HepG2 (cell line): ENCODE data around the gene BICRAL. TPM values are rescaled to one million over a fixed set of nuclear protein-coding genes. Genes with fewer than 3 reads are reported as not detected.
A peak's percentile ranks its signal among the peaks of the same experiment; 100 is the strongest.

Source experiments
- ATF7-NPFF ChIP-seq: sonication (generic); formaldehyde crosslinking; IDR thresholded peaks from 2 replicates; pipeline ENCODE4 v1.8.1; 2023; ENCODE audit warnings: mild to moderate bottlenecking, low read depth, missing genetic modification reagents, moderate library complexity
- ELF3 ChIP-seq: IDR thresholded peaks from 2 replicates; pipeline ENCODE4 v1.6.1; 2016; ENCODE audit warnings: missing genetic modification reagents, missing compliant biosample characterization
- FOXA3 ChIP-seq: IDR thresholded peaks from 2 replicates; pipeline ENCODE4 v1.6.1; 2016; ENCODE audit warnings: missing genetic modification reagents, missing compliant biosample characterization
- GZF1 ChIP-seq: sonication (generic); formaldehyde crosslinking; IDR thresholded peaks from 2 replicates; pipeline ENCODE4 v1.5.1; 2020; ENCODE audit warnings: mild to moderate bottlenecking, missing genetic modification reagents
- HDAC1 ChIP-seq: sonication (generic); formaldehyde crosslinking; IDR thresholded peaks from 2 replicates; pipeline ENCODE4 v1.5.1; 2020; ENCODE audit warnings: mild to moderate bottlenecking, missing genetic modification reagents
- HOXA3 ChIP-seq: sonication (generic); formaldehyde crosslinking; IDR thresholded peaks from 2 replicates; pipeline ENCODE4 v1.5.0; 2020; ENCODE audit warnings: missing genetic modification reagents
- MYC ChIP-seq: sonication (generic); formaldehyde crosslinking; IDR thresholded peaks from 2 replicates; pipeline ENCODE4 v1.9.0; 2021; ENCODE audit warnings: missing genetic modification reagents, borderline replicate concordance
- PITX1 ChIP-seq: sonication (generic); formaldehyde crosslinking; IDR thresholded peaks from 2 replicates; pipeline ENCODE4 v1.5.1; 2020; ENCODE audit warnings: mild to moderate bottlenecking, missing genetic modification reagents
- SOX6 ChIP-seq, 2 experiments: fragments of 450-650 bp in 1 of 2; sonication (generic) in 1 of 2; formaldehyde crosslinking in 1 of 2; IDR thresholded peaks; 2 replicates each; pipeline versions ENCODE4 v1.4.0 to v1.6.1; 2017 to 2020; ENCODE audit warnings: antibody characterized with exemption in 1 of 2, mild to moderate bottlenecking in 1 of 2, missing genetic modification reagents in 1 of 2
- STAG1 ChIP-seq: sonication (generic); formaldehyde crosslinking; IDR thresholded peaks from 2 replicates; pipeline ENCODE4 v1.4.0; 2020; ENCODE audit warnings: missing genetic modification reagents
- STAT5B ChIP-seq: sonication (generic); formaldehyde crosslinking; IDR thresholded peaks from 2 replicates; pipeline ENCODE4 v1.4.0; 2020; ENCODE audit warnings: missing genetic modification reagents
- TARDBP ChIP-seq: sonication (generic); formaldehyde crosslinking; IDR thresholded peaks from 2 replicates; pipeline ENCODE4 v1.8.0; 2022; ENCODE audit warnings: mild to moderate bottlenecking, missing genetic modification reagents
- ZNF614 ChIP-seq: IDR thresholded peaks from 2 replicates; pipeline ENCODE4 v1.6.1; 2018; ENCODE audit warnings: missing biosample characterization, missing genetic modification reagents, inconsistent platforms, borderline replicate concordance
- polyA plus RNA-seq, 8 experiments: library from polyadenylated mRNA; depleted of rRNA in 3 of 8; stranded (reverse) in 7 of 8; unstranded in 1 of 8; fragments of >200 nt; fragmentation: Illumina TruSeq in 4 of 8; extraction: Trizol in 4 of 8; gene quantifications; 2 replicates each; pipeline versions ENCODE4 v1.2.1 to v1.2.3, GENCODE V29; 2011 to 2016; ENCODE audit warnings: low read depth in 4 of 8, missing spikeins in 1 of 8, mixed read lengths in 1 of 8; ENCODE audit not compliant: insufficient read depth in 1 of 8
- total RNA-seq, 5 experiments: library from RNA; depleted of rRNA; stranded (reverse); fragments of >200 nt; fragmentation: Illumina TruSeq; extraction: Trizol; gene quantifications; 2 replicates each; pipeline ENCODE4 v1.2.3, GENCODE V29; 2016; ENCODE audit warnings: low read depth in 1 of 5
- TF ChIP-seq, protein P1 (sequence below): IDR thresholded peaks from 2 replicates; pipeline ENCODE4 v1.6.1; 2016
- TF ChIP-seq, protein P2 (sequence below): sonication (generic); formaldehyde crosslinking; IDR thresholded peaks from 2 replicates; pipeline ENCODE4 v1.4.0; 2020; ENCODE audit warnings: missing genetic modification reagents, borderline replicate concordance
- TF ChIP-seq, protein P3 (sequence below): IDR thresholded peaks from 2 replicates; pipeline ENCODE4 v1.6.1; 2016; ENCODE audit warnings: missing genetic modification reagents, missing compliant biosample characterization
- TF ChIP-seq, protein P4 (sequence below): sonication (generic); formaldehyde crosslinking; IDR thresholded peaks from 2 replicates; pipeline ENCODE4 v1.4.0; 2020; ENCODE audit warnings: mild to moderate bottlenecking, low read depth, missing genetic modification reagents
- TF ChIP-seq, protein P5 (sequence below): IDR thresholded peaks from 2 replicates; pipeline ENCODE4 v1.6.1; 2018; ENCODE audit warnings: missing genetic modification reagents, mild to moderate bottlenecking, missing compliant biosample characterization
- TF ChIP-seq, protein P6 (sequence below): IDR thresholded peaks from 2 replicates; pipeline ENCODE4 v1.6.1; 2012; ENCODE audit warnings: inconsistent platforms

The BICRAL gene
- total and polyA plus RNA-seq, 2 of the 13 experiments (the other 11 are each of a cell fraction or from before 2014, with no cell fraction given): 5.0 to 13.5 TPM

DNA sequence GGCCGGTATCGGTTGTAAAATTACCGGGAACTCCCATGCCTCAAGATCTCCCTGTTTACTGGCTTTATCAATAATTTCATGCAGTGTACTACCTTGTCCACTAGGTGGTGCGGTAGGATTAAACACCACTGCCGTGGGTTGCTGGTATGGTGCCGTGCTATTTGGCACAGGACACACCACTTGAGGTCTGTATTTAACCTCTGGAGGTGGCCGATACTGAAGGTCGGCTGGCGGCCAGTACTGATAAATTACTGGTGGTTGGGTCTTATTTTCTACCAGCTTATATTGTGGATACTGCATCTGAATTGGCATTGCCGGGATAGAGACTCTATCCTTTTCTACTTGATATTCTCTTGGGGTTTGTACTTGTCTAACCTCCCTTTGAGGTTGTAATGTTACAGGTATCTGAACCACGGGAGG lies 119.7 kb downstream of the BICRAL start (continued):
- TF ChIP-seq, protein P1, sequence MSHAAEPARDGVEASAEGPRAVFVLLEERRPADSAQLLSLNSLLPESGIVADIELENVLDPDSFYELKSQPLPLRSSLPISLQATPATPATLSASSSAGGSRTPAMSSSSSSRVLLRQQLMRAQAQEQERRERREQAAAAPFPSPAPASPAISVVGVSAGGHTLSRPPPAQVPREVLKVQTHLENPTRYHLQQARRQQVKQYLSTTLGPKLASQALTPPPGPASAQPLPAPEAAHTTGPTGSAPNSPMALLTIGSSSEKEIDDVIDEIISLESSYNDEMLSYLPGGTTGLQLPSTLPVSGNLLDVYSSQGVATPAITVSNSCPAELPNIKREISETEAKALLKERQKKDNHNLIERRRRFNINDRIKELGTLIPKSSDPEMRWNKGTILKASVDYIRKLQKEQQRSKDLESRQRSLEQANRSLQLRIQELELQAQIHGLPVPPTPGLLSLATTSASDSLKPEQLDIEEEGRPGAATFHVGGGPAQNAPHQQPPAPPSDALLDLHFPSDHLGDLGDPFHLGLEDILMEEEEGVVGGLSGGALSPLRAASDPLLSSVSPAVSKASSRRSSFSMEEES (CRISPR knock-in tag): 0 out of 2 replicates have a peak, but pooled peaks have one; percentile 39
- TF ChIP-seq ATF7-NPFF (0 out of 2 replicates have a peak, but pooled peaks have one; percentile 27), TARDBP (CRISPR knock-in tag) (peak; percentile 39; the same call in 1 of the 2 replicates), ELF3 (peak; percentile 38; the same call in 1 of the 2 replicates), HDAC1 (peak; percentile 43; the same call in 1 of the 2 replicates), HOXA3 (0 out of 2 replicates have a peak, but pooled peaks have one; percentile 33), STAT5B (CRISPR knock-in tag) (no peak), FOXA3 (peak; percentile 84), MYC (CRISPR knock-in tag) (peak; percentile 24; the same call in 1 of the 2 replicates), SOX6 (IDR thresholded peaks at IDR 0.05) (no peak), SOX6 (CRISPR knock-in tag; IDR thresholded peaks at IDR 0.05) (0 out of 2 replicates have a peak, but pooled peaks have one; percentile 24), GZF1 (CRISPR knock-in tag) (0 out of 2 replicates have a peak, but pooled peaks have one; percentile 60), PITX1 (CRISPR knock-in tag) (peak; percentile 63; the same call in 1 of the 2 replicates), STAG1 (CRISPR knock-in tag) (peak; percentile 99), ZNF614 (CRISPR knock-in tag) (peak; percentile 80; the same call in 1 of the 2 replicates)
- TF ChIP-seq, protein P2, sequence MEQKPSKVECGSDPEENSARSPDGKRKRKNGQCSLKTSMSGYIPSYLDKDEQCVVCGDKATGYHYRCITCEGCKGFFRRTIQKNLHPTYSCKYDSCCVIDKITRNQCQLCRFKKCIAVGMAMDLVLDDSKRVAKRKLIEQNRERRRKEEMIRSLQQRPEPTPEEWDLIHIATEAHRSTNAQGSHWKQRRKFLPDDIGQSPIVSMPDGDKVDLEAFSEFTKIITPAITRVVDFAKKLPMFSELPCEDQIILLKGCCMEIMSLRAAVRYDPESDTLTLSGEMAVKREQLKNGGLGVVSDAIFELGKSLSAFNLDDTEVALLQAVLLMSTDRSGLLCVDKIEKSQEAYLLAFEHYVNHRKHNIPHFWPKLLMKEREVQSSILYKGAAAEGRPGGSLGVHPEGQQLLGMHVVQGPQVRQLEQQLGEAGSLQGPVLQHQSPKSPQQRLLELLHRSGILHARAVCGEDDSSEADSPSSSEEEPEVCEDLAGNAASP (CRISPR knock-in tag): peak; percentile 54; the same call in 1 of the 2 replicates
- TF ChIP-seq, protein P3, sequence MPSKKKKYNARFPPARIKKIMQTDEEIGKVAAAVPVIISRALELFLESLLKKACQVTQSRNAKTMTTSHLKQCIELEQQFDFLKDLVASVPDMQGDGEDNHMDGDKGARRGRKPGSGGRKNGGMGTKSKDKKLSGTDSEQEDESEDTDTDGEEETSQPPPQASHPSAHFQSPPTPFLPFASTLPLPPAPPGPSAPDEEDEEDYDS (CRISPR knock-in tag): peak; percentile 56
- TF ChIP-seq, protein P4, sequence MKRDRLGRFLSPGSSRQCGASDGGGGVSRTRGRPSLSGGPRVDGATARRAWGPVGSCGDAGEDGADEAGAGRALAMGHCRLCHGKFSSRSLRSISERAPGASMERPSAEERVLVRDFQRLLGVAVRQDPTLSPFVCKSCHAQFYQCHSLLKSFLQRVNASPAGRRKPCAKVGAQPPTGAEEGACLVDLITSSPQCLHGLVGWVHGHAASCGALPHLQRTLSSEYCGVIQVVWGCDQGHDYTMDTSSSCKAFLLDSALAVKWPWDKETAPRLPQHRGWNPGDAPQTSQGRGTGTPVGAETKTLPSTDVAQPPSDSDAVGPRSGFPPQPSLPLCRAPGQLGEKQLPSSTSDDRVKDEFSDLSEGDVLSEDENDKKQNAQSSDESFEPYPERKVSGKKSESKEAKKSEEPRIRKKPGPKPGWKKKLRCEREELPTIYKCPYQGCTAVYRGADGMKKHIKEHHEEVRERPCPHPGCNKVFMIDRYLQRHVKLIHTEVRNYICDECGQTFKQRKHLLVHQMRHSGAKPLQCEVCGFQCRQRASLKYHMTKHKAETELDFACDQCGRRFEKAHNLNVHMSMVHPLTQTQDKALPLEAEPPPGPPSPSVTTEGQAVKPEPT: no peak
- TF ChIP-seq, protein P5, sequence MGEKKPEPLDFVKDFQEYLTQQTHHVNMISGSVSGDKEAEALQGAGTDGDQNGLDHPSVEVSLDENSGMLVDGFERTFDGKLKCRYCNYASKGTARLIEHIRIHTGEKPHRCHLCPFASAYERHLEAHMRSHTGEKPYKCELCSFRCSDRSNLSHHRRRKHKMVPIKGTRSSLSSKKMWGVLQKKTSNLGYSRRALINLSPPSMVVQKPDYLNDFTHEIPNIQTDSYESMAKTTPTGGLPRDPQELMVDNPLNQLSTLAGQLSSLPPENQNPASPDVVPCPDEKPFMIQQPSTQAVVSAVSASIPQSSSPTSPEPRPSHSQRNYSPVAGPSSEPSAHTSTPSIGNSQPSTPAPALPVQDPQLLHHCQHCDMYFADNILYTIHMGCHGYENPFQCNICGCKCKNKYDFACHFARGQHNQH (CRISPR knock-in tag): peak; percentile 69; the same call in 1 of the 2 replicates
- TF ChIP-seq, protein P6, sequence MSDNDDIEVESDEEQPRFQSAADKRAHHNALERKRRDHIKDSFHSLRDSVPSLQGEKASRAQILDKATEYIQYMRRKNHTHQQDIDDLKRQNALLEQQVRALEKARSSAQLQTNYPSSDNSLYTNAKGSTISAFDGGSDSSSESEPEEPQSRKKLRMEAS: peak; percentile 39; the same call in 1 of the 2 replicates
